Small intestine (tissue), 7 donors: ENCODE results near the gene ETFB. TPM values are rescaled to one million over a fixed set of nuclear protein-coding genes. Genes with fewer than 3 reads are reported as not detected.

Source experiments
- DNase-seq, 2 donors: peaks; one replicate each; pipeline versions ENCODE4 v3.0.0 to v3.0.0-alpha.2; 2013
- FAIRE-seq: peaks from 2 replicates; lab custom pipeline; 2012; peaks lifted over from hg19 to GRCh38; lab: Jason Lieb, UNC
- H3K27ac ChIP-seq, 3 donors: one replicate each; pipeline ENCODE4 v1.5.1; 2013; ENCODE audit warnings: low read length in 2 of 3, mild to moderate bottlenecking in 2 of 3, control low read depth in 1 of 3, inconsistent platforms in 1 of 3, low read depth in 1 of 3, moderate library complexity in 1 of 3
- H3K27me3 ChIP-seq, 3 donors: one replicate each; pipeline ENCODE4 v1.6.1; 2013; ENCODE audit warnings: low read length in 3 of 3, inconsistent platforms in 1 of 3; ENCODE audit not compliant: control insufficient read depth in 3 of 3, insufficient read depth in 3 of 3
- H3K36me3 ChIP-seq, 3 donors: one replicate each; pipeline ENCODE4 v1.6.1; 2013; ENCODE audit warnings: low read length in 3 of 3, inconsistent platforms in 1 of 3, low read depth in 1 of 3, mild to moderate bottlenecking in 1 of 3, moderate library complexity in 1 of 3; ENCODE audit not compliant: control insufficient read depth in 3 of 3, insufficient read depth in 2 of 3
- H3K4me1 ChIP-seq, 3 donors: one replicate each; pipeline ENCODE4 v1.6.1; 2013; ENCODE audit warnings: low read length in 2 of 3, inconsistent platforms in 1 of 3, low read depth in 1 of 3, mild to moderate bottlenecking in 1 of 3, moderate library complexity in 1 of 3; ENCODE audit not compliant: control insufficient read depth in 3 of 3, insufficient read depth in 2 of 3
- H3K4me3 ChIP-seq, 3 donors: one replicate each; pipeline ENCODE4 v1.5.1; 2013; ENCODE audit warnings: low read length in 3 of 3, control low read depth in 1 of 3, inconsistent platforms in 1 of 3, low read depth in 1 of 3, mild to moderate bottlenecking in 1 of 3, moderate library complexity in 1 of 3
- H3K9me3 ChIP-seq, 2 donors: one replicate each; pipeline ENCODE4 v1.6.1; 2013; ENCODE audit warnings: low read depth in 1 of 2, low read length in 1 of 2; ENCODE audit not compliant: control insufficient read depth in 2 of 2, insufficient read depth in 1 of 2
- WGBS, 3 donors: extraction: QIAGEN DNeasy Blood & Tissue Kit; methylation state at CpG; one replicate each; pipeline ENCODE4 v1.1.7; 2013; 5-methylcytosine and 5-hydroxymethylcytosine counted together
- polyA plus RNA-seq, 4 donors: library from polyadenylated mRNA; stranded (reverse) in 3 of 4; unstranded in 1 of 4; fragments of 200-250 nt in 3 of 4; fragments of 120-200 nt in 1 of 4; gene quantifications; one replicate each; pipeline versions ENCODE4 v1.2.1 to v1.2.3, GENCODE V29; 2013
- donor health status: healthy with polysubstance abuse.
- donor health status: control.
- donor health status: control.
- donor health status: Bipolar disorder and iron deficiency.
- donor health status: healthy.

Gene ETFB
- polyA plus RNA-seq, 4 donors, result 178 to 412 (median 249) TPM

GRCh38 chr19:51333836-51334460 is 32.2 kb downstream of the ETFB start:
- Histone ChIP-seq H3K27me3 (no peaks in the 10 kb centered on the region), H3K4me3 (no peak overlapping the region), H3K4me1 (no peaks in the 10 kb centered on the region), H3K27ac (no peak overlapping the region), H3K36me3 (peaks cover 0 to 5% (median 0%) of the 10 kb centered on the region in 3 donors), H3K9me3 (no peaks in the 10 kb centered on the region)
- FAIRE-seq (no peak), DNase-seq (no peak)
- 90 to 91% (median 90%) methylated on average over 13 of the region's 13 CpGs for WGBS, 3 donors

- 85 to 92% (median 90%) methylated on average over 6 of the region's 6 CpGs for WGBS, 3 donors
- no peak overlapping the region for H3K4me3 ChIP-seq
- no peak overlapping the region for H3K27ac ChIP-seq
- H3K36me3 ChIP-seq, result peaks cover 0 to 5% (median 0%) of the 10 kb centered on the region in 3 donors
- FAIRE-seq (no peak), DNase-seq (no peak)
- H3K9me3 ChIP-seq, result no peaks in the 10 kb centered on the region
- H3K27me3 ChIP-seq, result peaks cover 0 to 20% (median 0%) of the 10 kb centered on the region in 3 donors
- peaks cover 0 to 9% (median 0%) of the 10 kb centered on the region in 3 donors for H3K4me1 ChIP-seq
These were observed 34.5 kb downstream of the ETFB start for GRCh38 chr19:51331716-51332115.

- peaks cover 0 to 21% (median under 1%) of the 10 kb centered on the region in 3 donors for H3K27me3 ChIP-seq
- no peak for FAIRE-seq
- peaks cover 0 to 5% (median 0%) of the 10 kb centered on the region in 3 donors for H3K36me3 ChIP-seq
These were observed 35.0 kb downstream of the ETFB start for GRCh38 chr19:51331193-51331592.

GRCh38 chr19:51330366-51330765 is 35.8 kb downstream of the ETFB start:
- Histone ChIP-seq H3K9me3 (no peaks in the 10 kb centered on the region), H3K36me3 (peaks cover 0 to 5% (median 0%) of the 10 kb centered on the region in 3 donors), H3K4me1 (peaks cover 0 to 9% (median 0%) of the 10 kb centered on the region in 3 donors), H3K4me3 (no peak overlapping the region), H3K27ac (no peak overlapping the region), H3K27me3 (peaks cover 0 to 28% (median 4%) of the 10 kb centered on the region in 3 donors)
- no peak for FAIRE-seq
- 93 to 100% (median 98%) methylated on average over 4 of the region's 4 CpGs for WGBS, 3 donors
- no peak for DNase-seq

More at GRCh38 chr19:51331193-51331592, 35.0 kb downstream of the ETFB start:
- WGBS, 3 donors, result 61 to 78% (median 78%) methylated on average over 3 of the region's 3 CpGs
- no peaks in the 10 kb centered on the region for H3K9me3 ChIP-seq
- H3K4me1 ChIP-seq, result peaks cover 0 to 9% (median 0%) of the 10 kb centered on the region in 3 donors
- no peak overlapping the region for H3K4me3 ChIP-seq
- no peak overlapping the region for H3K27ac ChIP-seq
- DNase-seq, result no peak

GRCh38 chr19:51329411-51329810 is 36.8 kb downstream of the ETFB start:
- DNase-seq (no peak), FAIRE-seq (no peak)
- 78 to 87% (median 87%) methylated on average over 5 of the region's 5 CpGs for WGBS, 3 donors
- Histone ChIP-seq H3K4me1 (peaks cover 0 to 9% (median 0%) of the 10 kb centered on the region in 3 donors), H3K36me3 (peaks cover 0 to 5% (median 0%) of the 10 kb centered on the region in 3 donors), H3K27ac (no peak overlapping the region), H3K9me3 (no peaks in the 10 kb centered on the region), H3K4me3 (no peak overlapping the region), H3K27me3 (peaks cover 0 to 28% (median 4%) of the 10 kb centered on the region in 3 donors)

- WGBS, 3 donors, result 4 to 8% (median 6%) methylated on average over 54 to 75 of the region's 75 CpGs
- FAIRE-seq, result no peak
- Histone ChIP-seq H3K36me3 (peaks cover 0 to 5% (median 0%) of the 10 kb centered on the region in 3 donors), H3K4me3 (peak overlapping the region in 1 of 3 donors; percentile 21), H3K4me1 (peaks cover 0 to 9% (median 0%) of the 10 kb centered on the region in 3 donors), H3K27me3 (peaks cover 0 to 28% (median 4%) of the 10 kb centered on the region in 3 donors), H3K9me3 (no peaks in the 10 kb centered on the region), H3K27ac (no peak overlapping the region)
- peak; percentile 53 to 54 for DNase-seq
These were observed 38.9 kb downstream of the ETFB start for GRCh38 chr19:51327066-51328001.

- no peak overlapping the region for H3K4me3 ChIP-seq
- no peak overlapping the region for H3K27ac ChIP-seq
- peaks cover 0 to 9% (median 0%) of the 10 kb centered on the region in 3 donors for H3K4me1 ChIP-seq
- no peak for FAIRE-seq
- WGBS, 3 donors, result 18 to 27% (median 24%) methylated on average over 31 to 36 of the region's 36 CpGs
- DNase-seq, result no peak
- H3K9me3 ChIP-seq, result no peaks in the 10 kb centered on the region
- peaks cover 0 to 2% (median 0%) of the 10 kb centered on the region in 3 donors for H3K36me3 ChIP-seq
- peaks cover 0 to 28% (median 4%) of the 10 kb centered on the region in 3 donors for H3K27me3 ChIP-seq
These were observed 39.7 kb downstream of the ETFB start for GRCh38 chr19:51326216-51327065.
